SU-DHL-6 (cell line): ENCODE data around the gene ATE1.
"Not testable (repeated sequence)": the region's sequence is repeated elsewhere in the genome, so short reads cannot be mapped to it uniquely, and the experiment has no call there.

ENCODE experiments used
- EZH2phosphoT487 ChIP-seq: fragments of 200-600 bp; sonication (generic), shearing (Covaris generic); conservative IDR thresholded peaks from 2 replicates; pipeline ENCODE4 v1.6.1; 2018; ENCODE audit warnings: mild to moderate bottlenecking, antibody characterized with exemption, low read length, moderate library complexity, mixed read lengths
- TF ChIP-seq, protein P1 (sequence below): fragments of 200-600 bp; sonication (generic); IDR thresholded peaks from one replicate; pipeline ENCODE4 v1.5.1; 2017; ENCODE audit warnings: antibody characterized with exemption, mild to moderate bottlenecking, low read length, moderate library complexity; ENCODE audit not compliant: insufficient read depth, poor library complexity, severe bottlenecking

DNA sequence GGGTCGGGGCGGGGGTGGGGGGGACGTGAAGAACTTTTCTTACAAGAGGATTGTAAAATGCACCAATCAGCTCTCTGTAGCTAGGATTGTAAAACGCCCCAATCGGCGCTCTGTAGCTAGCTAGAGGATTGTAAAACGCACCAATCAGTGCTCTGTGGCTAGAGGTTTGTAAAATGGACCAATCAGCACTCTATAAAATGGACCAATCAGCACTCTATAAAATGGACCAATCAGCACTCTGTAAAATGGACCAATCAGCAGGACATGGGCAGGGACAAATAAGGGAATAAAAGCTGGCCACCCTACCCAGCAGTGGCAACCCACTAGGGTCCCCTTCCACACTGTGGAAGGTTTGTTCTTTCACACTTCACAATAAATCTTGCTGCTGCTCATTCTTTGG lies 9.0 kb downstream of the ATE1 start:
- TF ChIP-seq, protein P1, sequence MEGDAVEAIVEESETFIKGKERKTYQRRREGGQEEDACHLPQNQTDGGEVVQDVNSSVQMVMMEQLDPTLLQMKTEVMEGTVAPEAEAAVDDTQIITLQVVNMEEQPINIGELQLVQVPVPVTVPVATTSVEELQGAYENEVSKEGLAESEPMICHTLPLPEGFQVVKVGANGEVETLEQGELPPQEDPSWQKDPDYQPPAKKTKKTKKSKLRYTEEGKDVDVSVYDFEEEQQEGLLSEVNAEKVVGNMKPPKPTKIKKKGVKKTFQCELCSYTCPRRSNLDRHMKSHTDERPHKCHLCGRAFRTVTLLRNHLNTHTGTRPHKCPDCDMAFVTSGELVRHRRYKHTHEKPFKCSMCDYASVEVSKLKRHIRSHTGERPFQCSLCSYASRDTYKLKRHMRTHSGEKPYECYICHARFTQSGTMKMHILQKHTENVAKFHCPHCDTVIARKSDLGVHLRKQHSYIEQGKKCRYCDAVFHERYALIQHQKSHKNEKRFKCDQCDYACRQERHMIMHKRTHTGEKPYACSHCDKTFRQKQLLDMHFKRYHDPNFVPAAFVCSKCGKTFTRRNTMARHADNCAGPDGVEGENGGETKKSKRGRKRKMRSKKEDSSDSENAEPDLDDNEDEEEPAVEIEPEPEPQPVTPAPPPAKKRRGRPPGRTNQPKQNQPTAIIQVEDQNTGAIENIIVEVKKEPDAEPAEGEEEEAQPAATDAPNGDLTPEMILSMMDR: not testable (repeated sequence)
- not testable (repeated sequence) for TF ChIP-seq EZH2phosphoT487
